ENCODE results near the gene TAS2R1. TPM values are rescaled to one million over a fixed set of nuclear protein-coding genes. Genes with fewer than 3 reads are reported as not detected.

TAS2R1 gene
- total RNA-seq, 1 donor from 2014 or later: not detected

DNA sequence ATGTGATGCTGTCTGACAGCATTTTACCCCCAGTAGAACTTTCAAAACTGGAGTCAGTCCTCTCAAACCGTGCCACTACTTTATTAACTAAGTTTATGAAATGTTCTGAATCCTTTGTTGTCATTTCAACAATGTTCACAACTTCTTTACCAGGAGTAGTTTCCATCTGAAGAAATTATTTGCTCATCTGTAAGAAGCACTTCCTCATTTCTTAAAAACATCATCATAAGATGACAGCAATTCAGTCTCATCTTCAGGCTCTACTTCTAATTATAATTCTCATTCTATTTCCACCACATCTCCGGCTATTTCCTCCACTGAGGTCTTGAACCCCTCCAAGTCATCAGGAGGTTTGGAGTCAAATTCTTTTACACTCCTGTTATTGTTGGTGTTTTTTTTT, 2.3 kb upstream of the TAS2R1 start:
- Mint-ChIP-seq H3K9me3 (peaks cover 14% of the 10 kb centered on the region), H3K4me3 (no peak overlapping the region), H3K36me3 (no peaks in the 10 kb centered on the region), H3K4me1 (ENCODE audit: unreplicated experiment) (peaks cover 8% of the 10 kb centered on the region), H3K27ac (no peak overlapping the region), H3K27me3 (no peaks in the 10 kb centered on the region)
- no peak for DNase-seq (ENCODE audit: extremely low spot score, unreplicated experiment)
- TF ChIP-seq, protein P1, sequence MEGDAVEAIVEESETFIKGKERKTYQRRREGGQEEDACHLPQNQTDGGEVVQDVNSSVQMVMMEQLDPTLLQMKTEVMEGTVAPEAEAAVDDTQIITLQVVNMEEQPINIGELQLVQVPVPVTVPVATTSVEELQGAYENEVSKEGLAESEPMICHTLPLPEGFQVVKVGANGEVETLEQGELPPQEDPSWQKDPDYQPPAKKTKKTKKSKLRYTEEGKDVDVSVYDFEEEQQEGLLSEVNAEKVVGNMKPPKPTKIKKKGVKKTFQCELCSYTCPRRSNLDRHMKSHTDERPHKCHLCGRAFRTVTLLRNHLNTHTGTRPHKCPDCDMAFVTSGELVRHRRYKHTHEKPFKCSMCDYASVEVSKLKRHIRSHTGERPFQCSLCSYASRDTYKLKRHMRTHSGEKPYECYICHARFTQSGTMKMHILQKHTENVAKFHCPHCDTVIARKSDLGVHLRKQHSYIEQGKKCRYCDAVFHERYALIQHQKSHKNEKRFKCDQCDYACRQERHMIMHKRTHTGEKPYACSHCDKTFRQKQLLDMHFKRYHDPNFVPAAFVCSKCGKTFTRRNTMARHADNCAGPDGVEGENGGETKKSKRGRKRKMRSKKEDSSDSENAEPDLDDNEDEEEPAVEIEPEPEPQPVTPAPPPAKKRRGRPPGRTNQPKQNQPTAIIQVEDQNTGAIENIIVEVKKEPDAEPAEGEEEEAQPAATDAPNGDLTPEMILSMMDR (conservative IDR thresholded peaks at IDR 0.05): no peak

DNA sequence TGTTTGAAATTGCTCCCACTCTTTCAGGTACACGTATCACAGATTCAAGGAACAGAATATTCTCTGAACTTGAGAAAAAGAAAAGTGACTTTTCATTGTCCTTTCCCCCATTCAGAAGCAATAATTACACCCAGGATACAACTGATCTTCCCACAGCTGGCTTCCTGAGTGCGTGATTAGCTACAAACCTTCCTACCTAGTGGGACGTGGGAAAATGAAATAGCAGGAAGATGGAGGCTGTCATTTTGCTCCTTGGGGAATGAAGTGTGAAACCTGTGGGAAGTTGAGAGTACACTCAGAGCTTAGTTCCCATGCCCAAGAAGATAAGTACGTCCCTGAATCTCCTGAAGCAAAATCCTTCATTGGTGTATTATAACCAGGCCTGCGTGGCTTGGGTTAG, 2.6 kb downstream of the TAS2R1 start:
- TF ChIP-seq, protein P1 (conservative IDR thresholded peaks at IDR 0.05): no peak
- Mint-ChIP-seq H3K36me3 (no peaks in the 10 kb centered on the region), H3K9me3 (no peaks in the 10 kb centered on the region), H3K4me3 (no peak overlapping the region), H3K27ac (no peak overlapping the region), H3K4me1 (ENCODE audit: unreplicated experiment) (peaks cover 12% of the 10 kb centered on the region), H3K27me3 (peaks cover 3% of the 10 kb centered on the region)
- no peak for DNase-seq (ENCODE audit: extremely low spot score, unreplicated experiment)

GRCh38 chr5:9626955-9627354, 3.2 kb downstream of the TAS2R1 start:
- H3K4me3 Mint-ChIP-seq: no peak overlapping the region
- H3K4me1 Mint-ChIP-seq (ENCODE audit: unreplicated experiment): peaks cover 12% of the 10 kb centered on the region
- no peak for DNase-seq (ENCODE audit: extremely low spot score, unreplicated experiment)
- H3K36me3 Mint-ChIP-seq: no peaks in the 10 kb centered on the region
- H3K9me3 Mint-ChIP-seq: no peaks in the 10 kb centered on the region
- TF ChIP-seq, protein P1 (conservative IDR thresholded peaks at IDR 0.05): no peak
- peaks cover 3% of the 10 kb centered on the region for H3K27me3 Mint-ChIP-seq
- H3K27ac Mint-ChIP-seq: no peak overlapping the region

DNA sequence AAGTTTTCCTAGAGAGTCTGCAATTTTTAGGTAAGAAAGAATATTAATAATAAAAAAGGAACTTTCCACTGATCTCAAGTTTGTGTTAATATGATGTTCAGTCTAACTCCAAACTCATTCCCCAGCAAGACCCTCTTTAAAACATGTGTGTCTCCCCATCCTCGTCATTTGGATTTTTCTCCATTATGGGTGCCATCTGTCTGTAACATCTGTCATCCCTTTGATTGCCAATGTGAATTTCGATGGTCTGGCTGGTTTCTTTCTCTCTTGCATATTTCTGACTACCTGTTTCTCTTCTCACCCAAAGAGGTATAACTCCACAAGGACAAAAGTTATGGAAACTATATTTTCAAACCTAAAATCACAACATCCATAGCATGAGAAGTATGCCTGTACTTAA, 4.4 kb downstream of the TAS2R1 start:
- peaks cover 12% of the 10 kb centered on the region for H3K4me1 Mint-ChIP-seq (ENCODE audit: unreplicated experiment)
- DNase-seq (ENCODE audit: extremely low spot score, unreplicated experiment): no peak
- H3K27me3 Mint-ChIP-seq: peaks cover 3% of the 10 kb centered on the region
- no peaks in the 10 kb centered on the region for H3K9me3 Mint-ChIP-seq
- TF ChIP-seq, protein P1 (conservative IDR thresholded peaks at IDR 0.05): no peak
- H3K36me3 Mint-ChIP-seq: no peaks in the 10 kb centered on the region
- no peak overlapping the region for H3K4me3 Mint-ChIP-seq
- no peak overlapping the region for H3K27ac Mint-ChIP-seq

DNA sequence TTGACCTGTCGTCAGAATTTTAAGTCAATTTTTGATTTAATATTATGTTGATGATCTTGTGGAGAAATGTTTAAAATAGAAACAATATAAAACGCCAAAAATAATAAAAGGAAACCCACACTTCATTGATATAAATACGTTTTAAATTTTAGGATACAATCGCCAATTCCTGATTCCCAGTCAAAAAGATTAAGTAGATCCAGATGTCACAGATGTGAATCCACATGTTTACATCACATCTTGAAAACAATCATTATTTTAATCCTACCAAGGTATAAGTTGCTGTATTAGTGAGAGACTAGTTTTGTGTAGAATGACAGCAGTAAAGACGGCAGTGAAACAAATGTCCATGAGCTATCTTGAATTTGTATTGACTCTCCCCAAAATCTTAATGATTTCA, 4.9 kb downstream of the TAS2R1 start:
- TF ChIP-seq, protein P1 (conservative IDR thresholded peaks at IDR 0.05): no peak
- H3K4me3 Mint-ChIP-seq: no peak overlapping the region
- peaks cover 12% of the 10 kb centered on the region for H3K4me1 Mint-ChIP-seq (ENCODE audit: unreplicated experiment)
- DNase-seq (ENCODE audit: extremely low spot score, unreplicated experiment): no peak
- H3K36me3 Mint-ChIP-seq: no peaks in the 10 kb centered on the region
- H3K9me3 Mint-ChIP-seq: no peaks in the 10 kb centered on the region
- H3K27me3 Mint-ChIP-seq: peaks cover 3% of the 10 kb centered on the region
- H3K27ac Mint-ChIP-seq: no peak overlapping the region

All from type B pancreatic cell (in vitro differentiated cells).